Neural crest cell (in vitro differentiated cells): ENCODE results near the gene NR3C1. TPM values are rescaled to one million over a fixed set of nuclear protein-coding genes. Genes with fewer than 3 reads are reported as not detected.

Source experiments
- DNase-seq: peaks from one replicate; pipeline ENCODE4 v3.0.0; 2021; ENCODE audit warnings: low read depth, mixed read lengths, low spot score
- H3K27ac Mint-ChIP-seq: one replicate; pipeline ENCODE4 v1.8.0; 2021; ENCODE audit warnings: mild to moderate bottlenecking, mixed read lengths; ENCODE audit not compliant: unreplicated experiment
- H3K27me3 Mint-ChIP-seq: 2 replicates; pipeline ENCODE4 v1.8.0; 2021; ENCODE audit warnings: low read depth, mild to moderate bottlenecking, mixed read lengths
- H3K36me3 Mint-ChIP-seq: 2 replicates; pipeline ENCODE4 v1.8.0; 2021; ENCODE audit warnings: low read depth, mild to moderate bottlenecking, mixed read lengths
- H3K4me1 Mint-ChIP-seq: 2 replicates; pipeline ENCODE4 v1.8.0; 2021; ENCODE audit warnings: mixed read lengths
- H3K4me3 Mint-ChIP-seq: one replicate; pipeline ENCODE4 v1.8.0; 2021; ENCODE audit warnings: mild to moderate bottlenecking, mixed read lengths
- H3K9me3 Mint-ChIP-seq: 2 replicates; pipeline ENCODE4 v1.8.0; 2021; ENCODE audit warnings: mixed read lengths
- CTCF ChIP-seq: fragments of 200-600 bp; sonication (generic); conservative IDR thresholded peaks from 2 replicates; pipeline ENCODE4 v1.5.0; 2021; ENCODE audit warnings: antibody characterized with exemption, mild to moderate bottlenecking
- total RNA-seq: library from RNA; stranded (reverse); gene quantifications from 2 replicates; pipeline ENCODE4 v1.2.1, GENCODE V29; 2021

The NR3C1 gene
- total RNA-seq, 1 donor from 2014 or later = 1.8 TPM

DNA sequence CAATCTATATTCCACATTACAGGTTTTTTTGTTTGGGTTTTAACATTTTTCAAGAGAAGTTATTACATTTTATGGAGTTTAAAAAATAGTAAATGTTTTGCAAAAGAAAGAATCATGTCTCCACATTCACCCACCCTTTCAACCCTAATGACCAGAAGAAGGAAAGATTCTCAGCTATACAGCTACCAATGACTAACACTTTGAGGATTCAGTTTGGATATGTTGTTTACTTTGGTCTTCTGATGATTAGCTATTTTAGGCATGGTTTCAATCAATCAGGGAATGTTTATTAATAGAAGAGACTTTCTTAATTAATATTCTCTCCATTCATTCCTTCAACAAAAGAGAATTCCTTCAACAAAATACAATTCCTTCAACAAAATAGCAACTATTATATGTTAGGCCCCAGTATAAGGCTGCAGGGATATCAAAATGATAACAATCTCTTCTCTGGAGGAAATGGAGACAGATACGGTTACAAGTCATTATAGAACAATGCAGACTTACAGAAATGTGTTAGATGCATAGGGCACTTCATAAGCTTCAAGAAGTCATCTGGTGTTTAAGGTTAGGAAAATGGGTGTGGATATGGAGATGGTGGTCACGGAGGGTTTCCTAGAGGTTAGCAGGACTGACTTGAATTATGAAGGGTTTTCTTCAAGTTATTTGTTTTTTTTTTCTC is 9.3 kb upstream of the NR3C1 start:
- TF ChIP-seq CTCF = no peak
- no peaks in the 10 kb centered on the region for H3K4me1 Mint-ChIP-seq
- H3K4me3 Mint-ChIP-seq = no peak overlapping the region
- DNase-seq = no peak
- H3K9me3 Mint-ChIP-seq = no peaks in the 10 kb centered on the region
- no peaks in the 10 kb centered on the region for H3K36me3 Mint-ChIP-seq
- no peaks in the 10 kb centered on the region for H3K27me3 Mint-ChIP-seq
- H3K27ac Mint-ChIP-seq = no peak overlapping the region

DNA sequence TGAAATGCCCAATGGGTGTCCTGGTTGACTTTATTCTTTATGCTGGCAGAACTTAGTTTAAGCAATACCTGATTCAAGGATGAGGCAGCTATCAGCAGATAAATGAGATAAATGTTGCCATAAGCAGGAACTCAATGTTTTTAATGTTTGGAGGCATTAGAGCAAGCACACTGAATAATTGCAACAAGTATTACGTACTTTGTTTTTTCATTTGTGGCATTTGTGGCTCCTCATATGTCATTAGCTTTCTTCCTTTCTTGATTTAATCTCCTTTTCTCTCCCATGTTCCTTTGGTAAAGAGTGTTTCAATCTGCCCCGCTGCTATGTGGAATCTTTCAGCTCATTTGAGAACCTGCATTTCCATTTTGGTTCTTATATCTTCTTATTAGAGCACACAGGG is 6.4 kb upstream of the NR3C1 start:
- no peak overlapping the region for H3K27ac Mint-ChIP-seq
- H3K4me1 Mint-ChIP-seq = peaks cover 8% of the 10 kb centered on the region
- TF ChIP-seq CTCF = no peak
- H3K27me3 Mint-ChIP-seq = peaks cover 21% of the 10 kb centered on the region
- no peak for DNase-seq
- peaks cover 4% of the 10 kb centered on the region for H3K9me3 Mint-ChIP-seq
- no peaks in the 10 kb centered on the region for H3K36me3 Mint-ChIP-seq
- no peak overlapping the region for H3K4me3 Mint-ChIP-seq

GRCh38 chr5:143406408-143406807 is 2.9 kb upstream of the NR3C1 start:
- DNase-seq = no peak
- Mint-ChIP-seq H3K4me3 (peak overlapping the region; percentile 80), H3K36me3 (no peaks in the 10 kb centered on the region), H3K27ac (no peak overlapping the region), H3K4me1 (peaks cover 18% of the 10 kb centered on the region), H3K9me3 (peaks cover 4% of the 10 kb centered on the region), H3K27me3 (peaks cover 35% of the 10 kb centered on the region)
- no peak for TF ChIP-seq CTCF

DNA sequence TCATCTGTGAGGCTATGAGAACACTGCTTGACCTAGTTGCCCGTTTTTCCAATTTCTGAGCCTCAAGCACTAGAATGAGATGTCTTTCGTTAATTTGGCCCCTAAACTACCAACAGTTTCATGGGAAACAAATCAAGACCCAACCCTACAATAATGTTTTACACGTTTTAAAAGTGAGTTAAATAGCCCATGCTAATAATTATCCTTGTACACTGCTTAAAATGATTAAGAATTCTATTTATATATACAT is 2.3 kb upstream of the NR3C1 start:
- peak overlapping the region; percentile 99 for H3K27ac Mint-ChIP-seq
- H3K27me3 Mint-ChIP-seq = peaks cover 41% of the 10 kb centered on the region
- TF ChIP-seq CTCF = no peak

GRCh38 chr5:143405063-143405848 is 1.8 kb upstream of the NR3C1 start:
- Mint-ChIP-seq H3K27me3 (peaks cover 47% of the 10 kb centered on the region), H3K4me1 (peaks cover 28% of the 10 kb centered on the region)

More for the DNA sequence above, 2.3 kb upstream of the NR3C1 start:
- Mint-ChIP-seq H3K36me3 (no peaks in the 10 kb centered on the region), H3K9me3 (peaks cover 4% of the 10 kb centered on the region), H3K4me3 (peak overlapping the region; percentile 95), H3K4me1 (peaks cover 24% of the 10 kb centered on the region)
- no peak for DNase-seq

More at GRCh38 chr5:143405063-143405848, 1.8 kb upstream of the NR3C1 start:
- peak overlapping the region; percentile 95 for H3K4me3 Mint-ChIP-seq
- H3K36me3 Mint-ChIP-seq = no peaks in the 10 kb centered on the region
- H3K9me3 Mint-ChIP-seq = peaks cover 4% of the 10 kb centered on the region
- H3K27ac Mint-ChIP-seq = peak overlapping the region; percentile 99
- TF ChIP-seq CTCF = no peak
- peak; percentile 88 for DNase-seq
